Memory B cell (primary cell): Measurements from ENCODE around the gene VKORC1L1.

ENCODE experiments used
- ATAC-seq: fragments of 150-1000 bp; cut with Tn5 transposase; 2 replicates; pipeline ENCODE4 v1.10.0; 2021; ENCODE audit warnings: low read depth, mild to moderate bottlenecking, moderate library complexity
- DNase-seq, 2 donors: peaks; one replicate each; pipeline ENCODE4 v3.0.0; 2022; ENCODE audit warnings: low spot score in 2 of 2
- H3K27ac Mint-ChIP-seq: one replicate; pipeline ENCODE4 v1.8.0; 2022; ENCODE audit warnings: mild to moderate bottlenecking, moderate library complexity, mixed read lengths
- H3K27me3 Mint-ChIP-seq: one replicate; pipeline ENCODE4 v1.8.0; 2022; ENCODE audit warnings: mixed read lengths
- H3K36me3 Mint-ChIP-seq: one replicate; pipeline ENCODE4 v1.8.0; 2022; ENCODE audit warnings: mild to moderate bottlenecking, mixed read lengths
- H3K4me1 Mint-ChIP-seq: one replicate; pipeline ENCODE4 v1.8.0; 2022; ENCODE audit warnings: mixed read lengths
- H3K4me3 Mint-ChIP-seq: one replicate; pipeline ENCODE4 v1.8.0; 2022; ENCODE audit warnings: mild to moderate bottlenecking, moderate library complexity, mixed read lengths
- H3K9me3 Mint-ChIP-seq: one replicate; pipeline ENCODE4 v1.8.0; 2022; ENCODE audit warnings: mixed read lengths

VKORC1L1 gene

DNA sequence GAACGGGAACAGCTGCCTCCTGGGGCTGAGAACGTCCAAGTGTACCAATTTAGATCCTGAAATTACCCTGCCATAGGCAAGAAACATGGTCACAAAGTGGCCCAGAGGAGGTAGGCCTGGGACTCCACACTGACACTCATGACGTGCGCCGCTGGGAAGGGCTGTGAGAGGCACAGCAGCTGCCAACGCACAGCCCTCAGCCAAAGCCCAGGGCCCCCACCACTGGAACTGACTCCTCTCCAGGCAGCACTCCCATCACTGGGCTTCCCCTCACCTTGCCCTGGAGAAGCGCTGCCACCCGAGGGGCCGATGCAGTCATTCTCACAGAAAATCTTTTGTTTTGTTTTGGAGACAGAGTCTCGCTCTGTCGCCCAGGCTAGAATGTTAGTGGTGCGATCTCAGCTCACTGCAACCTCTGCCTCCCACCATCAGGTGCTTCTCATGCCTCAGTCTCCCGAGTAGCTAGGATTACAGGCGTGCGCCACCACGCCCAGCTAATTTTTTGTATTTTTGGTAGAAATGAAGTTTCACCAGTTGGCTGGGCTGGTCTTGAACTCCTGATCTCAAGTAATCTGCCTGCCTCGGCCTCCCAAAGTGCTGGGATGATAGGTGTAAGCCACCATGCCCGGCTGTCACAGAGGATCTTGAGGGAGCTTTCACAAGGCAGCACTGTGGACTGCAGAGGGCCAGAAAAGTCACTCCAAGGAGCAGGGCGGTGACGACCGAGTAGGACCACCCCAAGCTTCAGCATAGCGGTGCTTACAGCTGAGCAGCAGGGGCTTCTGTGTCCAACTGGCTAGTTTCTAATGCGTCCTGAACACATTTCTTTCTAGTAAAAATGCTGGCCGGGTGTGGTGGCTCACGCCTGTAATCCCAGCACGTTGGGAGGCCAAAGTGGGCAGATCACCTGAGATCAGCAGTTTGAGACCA lies 95.6 kb downstream of the VKORC1L1 start:
- no peaks in the 10 kb centered on the region for H3K27me3 Mint-ChIP-seq
- H3K27ac Mint-ChIP-seq: peak overlapping the region; percentile 24
- H3K9me3 Mint-ChIP-seq: no peaks in the 10 kb centered on the region
- H3K4me3 Mint-ChIP-seq: no peak overlapping the region
- DNase-seq (no peak), ATAC-seq (no peak)
- H3K4me1 Mint-ChIP-seq: no peaks in the 10 kb centered on the region
- H3K36me3 Mint-ChIP-seq: peaks cover 32% of the 10 kb centered on the region

DNA sequence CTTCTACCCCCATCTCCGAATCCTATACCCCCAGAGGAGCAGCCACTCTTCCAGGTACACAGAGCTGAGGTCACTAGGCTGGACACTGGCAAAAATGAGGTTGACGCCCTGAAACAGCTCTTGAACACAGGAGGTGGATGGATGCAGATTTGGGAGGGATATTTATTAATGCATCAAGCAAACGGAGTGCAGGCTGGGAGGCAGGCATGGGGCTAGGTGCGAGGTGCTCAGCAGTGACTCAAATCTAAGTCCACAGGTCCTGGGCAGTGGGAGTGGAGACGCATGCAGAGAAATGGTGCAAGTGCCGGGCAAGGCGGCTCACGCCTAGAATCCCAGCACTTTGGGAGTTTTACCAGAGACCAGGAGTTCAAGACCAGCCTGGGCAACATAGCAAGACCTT lies 98.1 kb downstream of the VKORC1L1 start:
- H3K9me3 Mint-ChIP-seq: no peaks in the 10 kb centered on the region
- no peaks in the 10 kb centered on the region for H3K27me3 Mint-ChIP-seq
- no peak overlapping the region for H3K4me3 Mint-ChIP-seq
- no peak overlapping the region for H3K27ac Mint-ChIP-seq
- ATAC-seq: no peak
- no peaks in the 10 kb centered on the region for H3K4me1 Mint-ChIP-seq
- no peak for DNase-seq
- H3K36me3 Mint-ChIP-seq: peaks cover 31% of the 10 kb centered on the region

DNA sequence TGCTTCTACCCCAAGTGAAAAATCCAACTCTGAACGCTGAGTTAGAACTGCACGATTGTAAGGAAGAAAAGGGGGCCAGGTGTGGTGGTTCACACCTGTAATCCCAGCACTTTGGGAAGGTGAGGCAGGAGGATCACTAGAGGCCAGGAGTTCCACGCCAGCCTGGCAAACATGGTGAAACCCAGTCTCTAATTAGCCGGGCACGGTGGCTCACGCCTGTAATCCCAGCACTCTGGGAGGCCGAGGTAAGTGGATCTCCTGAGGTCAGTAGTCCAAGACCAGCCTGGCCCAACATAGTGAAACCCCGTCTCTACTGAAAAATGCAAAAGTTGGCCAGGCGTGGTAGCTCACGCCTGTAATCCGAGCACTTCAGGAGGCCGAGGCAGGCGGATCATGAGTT lies 100.1 kb downstream of the VKORC1L1 start:
- no peak for ATAC-seq
- no peak for DNase-seq
- no peaks in the 10 kb centered on the region for H3K4me1 Mint-ChIP-seq
- peaks cover 19% of the 10 kb centered on the region for H3K36me3 Mint-ChIP-seq
- no peak overlapping the region for H3K4me3 Mint-ChIP-seq
- H3K27ac Mint-ChIP-seq: no peak overlapping the region
- H3K27me3 Mint-ChIP-seq: no peaks in the 10 kb centered on the region
- H3K9me3 Mint-ChIP-seq: no peaks in the 10 kb centered on the region

DNA sequence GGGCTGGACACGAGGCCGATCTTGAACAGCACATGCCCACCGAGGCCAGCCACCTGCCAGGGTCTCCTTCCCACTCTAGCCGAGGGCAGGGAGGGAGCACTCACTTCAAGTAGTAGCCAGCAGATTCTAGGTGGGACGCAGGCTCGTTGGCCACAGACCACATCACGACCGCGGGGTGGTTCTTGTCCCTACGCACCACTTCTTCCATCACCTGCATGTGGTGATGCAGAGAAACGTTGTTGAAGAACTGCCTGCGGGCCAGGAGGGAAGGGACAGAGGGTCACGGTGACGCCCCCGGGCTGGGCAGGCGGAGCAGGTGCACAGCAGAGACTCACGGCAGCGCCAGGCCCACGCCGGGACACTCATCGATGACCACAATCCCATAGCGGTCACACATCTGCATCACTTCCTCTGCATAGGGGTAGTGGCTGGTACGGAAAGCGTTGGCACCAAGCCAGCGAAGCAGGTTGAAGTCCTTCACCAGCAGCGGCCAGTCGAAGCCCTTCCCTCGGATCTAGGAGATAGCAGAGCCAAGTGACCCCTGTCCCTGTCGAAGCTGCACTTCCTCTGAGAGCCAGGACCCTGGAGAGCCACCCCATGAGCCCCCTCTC lies 101.4 kb downstream of the VKORC1L1 start:
- no peaks in the 10 kb centered on the region for H3K4me1 Mint-ChIP-seq
- H3K9me3 Mint-ChIP-seq: no peaks in the 10 kb centered on the region
- peak overlapping the region; percentile 50 for H3K27ac Mint-ChIP-seq
- ATAC-seq: peak; percentile 56
- H3K27me3 Mint-ChIP-seq: no peaks in the 10 kb centered on the region
- DNase-seq: no peak
- peaks cover 20% of the 10 kb centered on the region for H3K36me3 Mint-ChIP-seq
- no peak overlapping the region for H3K4me3 Mint-ChIP-seq

DNA sequence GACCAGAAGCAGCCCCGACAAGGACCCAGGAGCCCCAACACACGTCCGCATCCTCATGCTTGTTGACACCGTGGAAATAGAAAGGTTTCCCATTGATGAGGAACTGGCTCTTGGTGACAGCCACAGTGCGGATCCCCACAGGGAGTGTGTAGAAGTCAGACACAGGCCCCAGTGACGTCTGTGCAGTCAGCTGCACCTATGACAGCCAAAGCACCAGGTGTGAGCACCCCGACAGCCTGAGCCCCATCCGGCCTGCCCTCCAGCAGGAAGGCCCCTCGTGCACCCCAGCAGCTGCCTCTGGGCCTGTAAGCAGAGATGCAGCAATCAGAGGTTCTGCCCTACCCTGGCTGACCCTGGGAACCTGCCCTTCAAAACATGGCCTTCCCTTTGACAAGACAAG lies 102.0 kb downstream of the VKORC1L1 start:
- Mint-ChIP-seq H3K9me3 (no peaks in the 10 kb centered on the region), H3K36me3 (peaks cover 18% of the 10 kb centered on the region), H3K4me3 (no peak overlapping the region), H3K27me3 (no peaks in the 10 kb centered on the region), H3K27ac (peak overlapping the region; percentile 50), H3K4me1 (no peaks in the 10 kb centered on the region)
- DNase-seq: no peak
- peak; percentile 74 for ATAC-seq

DNA sequence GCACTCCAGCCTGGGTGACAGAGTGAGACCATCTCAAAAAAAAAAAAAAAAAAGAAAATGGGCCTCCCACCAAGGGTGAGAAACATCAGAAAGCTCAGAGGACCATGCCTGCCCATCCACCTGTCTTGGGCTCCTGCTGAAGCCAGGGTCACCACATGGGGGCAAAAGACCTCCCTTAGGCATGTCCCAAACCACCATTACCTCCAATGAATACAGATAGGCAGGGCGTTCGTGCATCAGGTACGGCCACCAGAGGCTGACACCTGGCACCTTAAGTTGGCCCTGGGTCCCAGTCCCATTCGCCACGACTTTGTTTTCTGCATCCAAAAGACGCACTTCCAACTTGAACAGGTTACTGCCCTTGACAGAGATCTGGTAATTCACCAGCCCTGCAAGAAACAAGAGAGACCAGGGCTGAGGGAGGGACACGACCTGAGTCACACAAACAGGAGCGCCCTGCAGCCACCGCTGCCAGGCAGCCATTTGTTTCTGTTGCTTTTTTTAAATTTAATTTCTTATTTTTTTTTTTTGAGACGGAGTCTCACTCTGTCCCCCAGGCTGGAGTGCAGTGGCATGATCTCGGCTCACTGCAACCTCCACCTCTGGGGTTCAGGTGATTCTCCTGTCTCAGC lies 103.1 kb downstream of the VKORC1L1 start:
- no peaks in the 10 kb centered on the region for H3K27me3 Mint-ChIP-seq
- H3K27ac Mint-ChIP-seq: no peak overlapping the region
- DNase-seq: no peak
- H3K36me3 Mint-ChIP-seq: peaks cover 17% of the 10 kb centered on the region
- no peak overlapping the region for H3K4me3 Mint-ChIP-seq
- no peaks in the 10 kb centered on the region for H3K9me3 Mint-ChIP-seq
- H3K4me1 Mint-ChIP-seq: peaks cover 6% of the 10 kb centered on the region
- ATAC-seq: no peak

DNA sequence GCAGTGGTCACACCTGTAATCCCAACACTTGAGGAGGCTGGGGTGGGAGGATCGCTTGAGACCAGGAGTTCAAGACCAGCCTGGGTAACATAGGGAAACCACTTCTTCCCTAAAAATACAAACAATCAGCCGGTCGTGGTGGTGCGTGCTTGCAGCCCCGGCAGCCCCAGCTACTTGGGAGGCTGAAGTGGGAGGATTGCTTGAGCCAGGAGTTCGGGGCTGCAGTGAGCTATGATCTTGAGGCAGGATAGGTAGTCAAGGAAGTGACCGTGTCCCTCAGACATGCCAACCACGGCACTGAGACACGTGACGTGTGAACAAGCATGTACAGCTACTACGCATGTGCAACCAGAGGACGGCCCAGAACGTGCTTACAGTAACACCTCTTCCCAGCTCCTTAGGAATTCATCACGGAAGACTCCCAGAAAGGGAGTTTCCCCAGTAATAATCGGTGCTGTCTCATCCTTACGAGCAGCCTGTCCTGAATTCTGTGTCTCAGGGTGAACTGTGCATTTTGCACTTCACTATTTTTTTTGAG lies 103.9 kb downstream of the VKORC1L1 start:
- ATAC-seq (no peak), DNase-seq (no peak)
- Mint-ChIP-seq H3K4me3 (no peak overlapping the region), H3K36me3 (peaks cover 14% of the 10 kb centered on the region), H3K4me1 (peaks cover 7% of the 10 kb centered on the region), H3K9me3 (no peaks in the 10 kb centered on the region), H3K27ac (no peak overlapping the region), H3K27me3 (no peaks in the 10 kb centered on the region)

DNA sequence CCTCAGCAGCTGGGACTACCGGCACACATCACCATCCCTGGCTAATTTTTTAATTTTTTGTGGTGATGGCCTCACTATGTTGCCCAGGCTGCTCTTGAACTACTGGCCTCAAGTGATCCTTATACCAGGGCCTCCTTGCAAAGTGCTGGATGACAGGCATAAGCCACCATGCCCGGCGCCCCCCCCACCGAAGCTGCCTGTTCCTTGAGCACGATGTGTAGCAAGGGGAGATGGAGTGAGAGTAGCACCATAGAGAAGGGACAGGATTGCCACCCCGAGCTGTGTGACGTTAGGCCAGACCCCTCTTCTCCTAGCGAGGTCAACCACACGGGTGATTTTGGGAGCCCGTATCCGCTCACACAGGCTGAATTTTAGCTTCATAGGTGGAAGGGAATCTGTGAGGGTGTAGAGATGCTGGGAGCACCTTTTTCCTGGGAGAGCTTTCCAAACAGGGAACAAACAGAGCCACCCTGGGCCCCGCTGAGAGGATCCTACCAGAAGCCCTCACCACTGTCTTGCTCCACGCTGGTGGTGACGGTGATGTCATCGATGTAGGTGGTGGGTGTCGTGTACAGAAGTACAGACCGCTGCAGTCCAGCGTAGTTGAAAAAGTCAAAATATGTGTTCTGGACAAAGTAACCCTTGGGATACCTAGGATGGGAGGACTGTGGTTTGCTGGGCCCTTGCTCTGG lies 106.2 kb downstream of the VKORC1L1 start:
- no peaks in the 10 kb centered on the region for H3K27me3 Mint-ChIP-seq
- H3K27ac Mint-ChIP-seq: peak overlapping the region; percentile 20
- DNase-seq (no peak), ATAC-seq (no peak)
- H3K9me3 Mint-ChIP-seq: no peaks in the 10 kb centered on the region
- H3K36me3 Mint-ChIP-seq: peaks cover 6% of the 10 kb centered on the region
- peaks cover 7% of the 10 kb centered on the region for H3K4me1 Mint-ChIP-seq
- H3K4me3 Mint-ChIP-seq: peak overlapping the region; percentile 11

DNA sequence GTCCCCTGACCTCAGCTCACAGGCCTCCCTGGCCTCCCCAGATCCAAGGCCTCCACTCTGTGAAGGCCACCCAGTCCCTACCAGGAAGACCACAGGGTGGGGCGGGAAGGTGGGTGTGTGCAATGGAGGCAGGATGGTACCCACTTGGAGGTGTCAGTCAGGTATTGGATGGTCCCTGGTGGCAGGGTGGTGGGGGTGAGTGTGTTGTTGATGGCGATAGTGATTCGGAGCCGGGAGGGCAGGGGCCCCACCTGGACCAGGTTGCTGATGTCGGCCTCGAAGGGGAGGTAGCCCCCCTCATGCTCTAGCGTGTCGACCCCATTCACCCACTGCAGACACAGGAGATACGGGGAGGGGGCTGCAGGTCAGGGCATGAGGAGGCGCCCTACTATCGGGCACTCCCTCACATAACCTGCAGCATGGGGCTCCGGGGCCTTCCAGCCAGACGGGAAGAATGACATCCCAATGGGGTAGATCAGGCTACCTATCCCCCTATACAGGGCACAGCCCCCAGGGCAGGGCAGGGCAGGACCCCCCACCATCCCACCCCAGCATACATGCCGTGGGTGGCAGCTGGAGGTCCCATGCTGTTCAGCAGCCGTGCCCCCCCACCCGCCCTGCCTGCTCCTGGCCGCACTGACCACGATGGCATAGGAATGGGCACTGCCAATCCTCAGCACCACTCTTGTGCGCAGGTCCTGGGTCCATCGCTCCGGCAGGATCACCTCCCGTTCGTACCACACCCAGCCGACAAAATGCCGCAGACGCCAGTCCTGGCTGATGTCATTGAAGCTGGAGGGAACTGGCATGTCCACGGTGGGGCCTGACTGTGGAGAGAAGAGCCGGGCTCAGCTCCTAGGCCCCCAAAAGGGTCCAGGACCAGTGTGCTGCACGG lies 107.0 kb downstream of the VKORC1L1 start:
- peaks cover 7% of the 10 kb centered on the region for H3K4me1 Mint-ChIP-seq
- no peak for ATAC-seq
- H3K27ac Mint-ChIP-seq: peak overlapping the region; percentile 77
- no peak for DNase-seq
- H3K36me3 Mint-ChIP-seq: peaks cover 2% of the 10 kb centered on the region
- no peaks in the 10 kb centered on the region for H3K27me3 Mint-ChIP-seq
- peak overlapping the region; percentile 79 for H3K4me3 Mint-ChIP-seq
- H3K9me3 Mint-ChIP-seq: no peaks in the 10 kb centered on the region

DNA sequence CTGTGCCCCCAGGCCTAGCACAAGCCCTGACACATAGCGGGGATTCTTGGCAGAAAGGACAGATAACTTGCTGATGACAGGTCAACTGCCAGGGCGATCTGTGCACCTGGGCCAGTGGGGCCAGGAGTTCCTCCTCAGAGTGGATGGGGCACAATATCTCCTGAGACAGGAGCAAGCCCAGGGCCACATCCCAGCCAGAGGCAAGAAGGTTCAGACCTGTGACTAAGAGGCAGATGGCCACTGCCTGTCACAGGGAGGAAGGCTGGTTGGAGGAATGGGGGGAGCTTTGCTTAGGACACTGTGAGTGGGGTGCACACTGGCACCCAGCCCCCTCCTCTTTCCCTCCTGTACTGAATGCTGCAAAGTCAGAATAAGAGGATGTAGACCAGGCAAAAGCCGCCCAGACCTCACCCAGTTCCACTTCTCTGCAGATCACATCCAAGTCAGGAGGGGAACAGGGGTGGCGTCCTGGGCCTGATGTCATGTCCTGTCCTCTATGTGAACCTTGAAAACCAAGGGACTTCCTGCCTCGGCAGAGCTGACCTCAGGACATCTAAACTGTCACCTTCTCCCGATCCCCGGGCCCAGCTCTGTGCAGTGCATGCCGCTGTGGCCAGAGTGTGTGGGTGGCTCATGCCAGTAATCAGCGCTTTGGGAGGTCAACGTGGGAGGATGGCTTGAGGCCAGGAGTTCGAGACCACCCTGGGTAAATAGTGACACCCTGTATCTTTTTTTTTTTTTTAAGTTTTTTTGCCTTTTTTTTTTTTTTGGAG lies 107.8 kb downstream of the VKORC1L1 start:
- Mint-ChIP-seq H3K9me3 (no peaks in the 10 kb centered on the region), H3K27ac (peak overlapping the region; percentile 77), H3K27me3 (no peaks in the 10 kb centered on the region), H3K4me1 (peaks cover 7% of the 10 kb centered on the region), H3K36me3 (peaks cover 2% of the 10 kb centered on the region), H3K4me3 (peak overlapping the region; percentile 79)
- DNase-seq: peak; percentile 18 to 22
- ATAC-seq: peak; percentile 58

DNA sequence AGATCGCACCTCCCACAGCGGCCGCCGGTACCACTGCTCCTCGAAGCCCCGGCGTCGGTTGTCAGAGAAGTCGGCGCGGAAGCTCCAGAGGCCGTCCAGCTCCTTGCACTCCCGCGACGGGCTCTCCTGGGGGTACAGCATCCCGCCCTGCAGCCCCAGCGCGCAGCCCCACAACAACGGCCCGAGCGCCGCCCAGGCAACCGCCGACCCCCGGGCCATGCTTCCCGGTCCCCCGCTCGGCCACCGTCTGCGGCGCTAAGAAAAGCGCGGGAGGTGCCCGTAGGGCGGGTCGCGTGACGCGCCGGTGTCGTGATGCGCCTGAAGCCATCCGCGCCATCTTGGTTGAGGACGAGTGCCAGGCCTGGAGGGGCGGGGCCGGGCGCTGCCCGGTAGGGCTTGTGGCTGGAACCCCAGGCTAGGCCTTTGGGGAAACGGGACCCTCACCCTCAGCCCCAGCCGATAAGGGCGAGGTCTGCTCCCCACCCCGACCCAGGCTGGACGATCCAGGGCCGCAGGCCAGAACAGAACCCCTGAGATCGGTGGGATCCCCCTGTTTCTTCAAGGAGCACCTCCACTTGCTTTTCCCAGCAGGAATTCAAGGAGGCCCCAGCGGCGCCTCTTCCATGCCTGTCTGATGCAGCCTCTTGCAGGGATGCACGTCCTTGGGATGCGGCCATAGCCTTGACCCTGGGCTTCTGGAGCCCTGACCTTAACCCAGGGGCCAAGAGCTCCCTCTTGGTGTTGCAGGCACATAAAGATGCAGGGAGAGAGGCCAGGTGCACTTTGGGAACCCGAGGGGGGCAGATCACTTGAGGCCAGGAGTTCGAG lies 109.3 kb downstream of the VKORC1L1 start, which contains the start of gene GUSB:
GUSB (minus strand) TSS at position 249 of the 828 bp plus-strand sequence; CDS start at position 219, 30 bp downstream.
- H3K4me3 Mint-ChIP-seq: peak within 1 kb of the TSS; percentile 79
- peak within 1 kb of the TSS; percentile 77 for H3K27ac Mint-ChIP-seq
- peaks cover 7% of the 10 kb centered on the region for H3K4me1 Mint-ChIP-seq
- no peaks in the 10 kb centered on the region for H3K27me3 Mint-ChIP-seq
- DNase-seq: peak; percentile 86 to 94
- H3K36me3 Mint-ChIP-seq: peaks cover 2% of the 10 kb centered on the region
- peak; percentile 91 for ATAC-seq
- no peaks in the 10 kb centered on the region for H3K9me3 Mint-ChIP-seq
